ENCODE results near the gene MSANTD3. TPM values are rescaled to one million over a fixed set of nuclear protein-coding genes. Genes with fewer than 3 reads are reported as not detected.

The MSANTD3 gene
- total RNA-seq, 2 donors from 2014 or later: 15.9 to 18.3 TPM

DNA sequence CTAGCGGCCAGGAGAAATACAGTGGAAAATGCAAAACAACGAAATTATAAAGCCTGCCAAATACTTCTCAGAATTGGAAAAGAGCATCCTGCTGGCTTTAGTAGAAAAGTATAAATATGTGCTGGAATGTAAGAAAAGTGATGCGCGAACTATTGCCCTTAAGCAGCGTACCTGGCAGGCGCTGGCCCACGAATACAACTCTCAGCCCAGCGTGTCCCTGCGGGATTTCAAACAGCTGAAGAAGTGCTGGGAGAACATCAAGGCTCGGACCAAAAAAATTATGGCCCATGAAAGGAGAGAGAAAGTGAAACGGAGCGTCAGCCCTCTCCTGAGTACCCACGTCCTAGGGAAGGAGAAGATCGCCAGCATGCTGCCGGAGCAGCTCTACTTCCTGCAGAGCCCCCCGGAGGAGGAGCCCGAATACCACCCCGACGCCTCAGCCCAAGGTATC is 15.0 kb downstream of the MSANTD3 start:
- Histone ChIP-seq H3K27me3 (replicated peaks; ENCODE audit: insufficient read depth) (no peaks in the 10 kb centered on the region), H3K36me3 (peaks cover 5% of the 10 kb centered on the region), H3K27ac (no peak overlapping the region), H3K4me3 (peak overlapping the region; percentile 47), H3K9me3 (no peaks in the 10 kb centered on the region), H3K4me1 (ENCODE audit: control insufficient read depth in 1 of 2, low read depth in 2 of 2) (peaks cover 7 to 13% of the 10 kb centered on the region in 2 donors)
- TF ChIP-seq, protein P1, sequence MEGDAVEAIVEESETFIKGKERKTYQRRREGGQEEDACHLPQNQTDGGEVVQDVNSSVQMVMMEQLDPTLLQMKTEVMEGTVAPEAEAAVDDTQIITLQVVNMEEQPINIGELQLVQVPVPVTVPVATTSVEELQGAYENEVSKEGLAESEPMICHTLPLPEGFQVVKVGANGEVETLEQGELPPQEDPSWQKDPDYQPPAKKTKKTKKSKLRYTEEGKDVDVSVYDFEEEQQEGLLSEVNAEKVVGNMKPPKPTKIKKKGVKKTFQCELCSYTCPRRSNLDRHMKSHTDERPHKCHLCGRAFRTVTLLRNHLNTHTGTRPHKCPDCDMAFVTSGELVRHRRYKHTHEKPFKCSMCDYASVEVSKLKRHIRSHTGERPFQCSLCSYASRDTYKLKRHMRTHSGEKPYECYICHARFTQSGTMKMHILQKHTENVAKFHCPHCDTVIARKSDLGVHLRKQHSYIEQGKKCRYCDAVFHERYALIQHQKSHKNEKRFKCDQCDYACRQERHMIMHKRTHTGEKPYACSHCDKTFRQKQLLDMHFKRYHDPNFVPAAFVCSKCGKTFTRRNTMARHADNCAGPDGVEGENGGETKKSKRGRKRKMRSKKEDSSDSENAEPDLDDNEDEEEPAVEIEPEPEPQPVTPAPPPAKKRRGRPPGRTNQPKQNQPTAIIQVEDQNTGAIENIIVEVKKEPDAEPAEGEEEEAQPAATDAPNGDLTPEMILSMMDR (IDR thresholded peaks at IDR 0.05): no peak
- no peak for ATAC-seq (ENCODE audit: insufficient number of reproducible peaks, low FRiP score, low read depth)
- DNase-seq (ENCODE audit: low spot score): no peak

DNA sequence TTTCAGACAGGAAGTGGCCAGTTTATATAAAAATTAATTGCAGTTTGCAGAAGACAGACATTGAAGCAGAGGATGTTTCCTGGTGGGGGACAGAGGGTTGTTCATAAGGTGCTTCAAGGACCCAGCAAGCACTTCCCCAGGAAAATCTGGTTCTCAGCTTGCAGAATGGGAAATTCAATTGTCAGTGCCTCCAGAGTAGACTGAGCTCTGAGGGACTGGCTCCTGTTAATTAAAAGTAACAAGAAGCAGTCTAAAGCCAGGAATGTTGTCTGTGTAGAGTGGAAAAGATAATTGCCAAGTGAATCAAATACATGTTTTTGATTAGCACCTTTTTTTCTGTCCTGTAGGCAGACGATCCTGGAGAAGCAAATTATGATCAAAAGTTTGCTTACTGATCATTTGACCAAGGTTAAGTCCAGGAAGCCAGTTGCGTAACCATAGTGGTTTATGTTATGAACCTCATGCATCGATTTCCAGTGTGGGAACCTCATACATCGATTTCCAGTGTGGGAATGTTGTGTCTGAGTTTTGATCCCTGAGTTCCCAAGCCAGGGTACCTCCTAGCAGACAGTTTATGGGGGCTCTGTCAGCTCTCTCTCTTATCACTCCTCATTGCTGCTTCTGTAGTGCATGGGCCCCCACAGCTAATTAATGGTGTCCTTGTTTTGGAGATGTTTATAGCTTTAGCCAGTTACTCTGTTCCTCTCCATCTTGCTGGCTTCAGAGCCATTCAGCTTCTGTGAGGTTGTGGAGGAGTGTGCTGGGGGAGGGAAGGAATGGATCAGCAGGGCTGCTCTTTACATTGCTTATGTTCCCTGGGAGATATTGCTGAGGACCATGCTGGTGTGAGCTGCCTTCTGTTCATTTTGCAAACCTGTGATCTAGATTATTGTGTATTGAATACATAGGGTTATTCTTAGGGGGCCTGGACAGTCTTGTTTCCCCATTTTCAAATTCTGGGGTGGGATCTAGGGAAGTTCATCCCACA is 17.1 kb downstream of the MSANTD3 start:
- no peaks in the 10 kb centered on the region for H3K27me3 ChIP-seq (replicated peaks; ENCODE audit: insufficient read depth)
- TF ChIP-seq, protein P1 (IDR thresholded peaks at IDR 0.05): no peak
- peaks cover 12% of the 10 kb centered on the region for H3K36me3 ChIP-seq
- no peak for DNase-seq (ENCODE audit: low spot score)
- no peaks in the 10 kb centered on the region for H3K9me3 ChIP-seq
- no peak overlapping the region for H3K4me3 ChIP-seq
- H3K27ac ChIP-seq: no peak overlapping the region
- ATAC-seq (ENCODE audit: insufficient number of reproducible peaks, low FRiP score, low read depth): no peak
- H3K4me1 ChIP-seq (ENCODE audit: control insufficient read depth in 1 of 2, low read depth in 2 of 2): peaks cover 7 to 13% of the 10 kb centered on the region in 2 donors

DNA sequence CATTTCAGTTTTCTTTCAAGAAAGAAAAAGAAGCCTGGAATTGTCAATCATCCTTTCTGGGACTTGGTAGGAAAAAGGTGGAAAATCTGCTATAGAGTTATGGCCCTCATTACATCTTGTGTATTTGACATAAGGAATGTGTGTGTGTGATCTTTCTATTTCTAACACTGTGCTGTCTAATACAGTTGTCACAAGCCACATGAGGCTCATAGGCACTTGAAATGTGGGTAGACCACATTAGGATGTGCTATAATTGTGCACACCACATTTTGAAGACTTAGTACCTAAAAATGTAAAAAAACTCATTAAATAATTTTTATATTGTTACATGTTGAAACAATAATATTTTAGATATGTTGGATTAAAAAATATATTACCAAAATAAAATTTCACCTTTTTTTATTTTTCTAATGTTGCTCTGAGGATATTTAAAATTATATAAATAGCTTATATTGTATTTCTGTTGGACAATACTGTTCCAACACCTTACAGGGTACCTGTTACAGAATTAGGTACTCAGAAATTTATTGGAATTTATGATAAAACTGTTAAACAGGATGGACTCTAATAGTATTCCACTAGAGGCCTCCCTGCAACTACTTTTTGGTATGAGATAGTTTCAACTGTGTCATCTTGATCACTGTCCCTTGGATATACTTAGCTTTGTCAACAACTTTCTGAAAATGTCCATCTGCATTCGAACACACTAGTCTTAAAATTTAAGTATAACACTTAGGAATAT is 18.4 kb downstream of the MSANTD3 start:
- no peak overlapping the region for H3K27ac ChIP-seq
- H3K4me1 ChIP-seq (ENCODE audit: control insufficient read depth in 1 of 2, low read depth in 2 of 2): peaks cover 7 to 13% of the 10 kb centered on the region in 2 donors
- no peak overlapping the region for H3K4me3 ChIP-seq
- TF ChIP-seq, protein P1 (IDR thresholded peaks at IDR 0.05): no peak
- no peak for DNase-seq (ENCODE audit: low spot score)
- no peaks in the 10 kb centered on the region for H3K9me3 ChIP-seq
- no peaks in the 10 kb centered on the region for H3K27me3 ChIP-seq (replicated peaks; ENCODE audit: insufficient read depth)
- H3K36me3 ChIP-seq: peaks cover 12% of the 10 kb centered on the region
- ATAC-seq (ENCODE audit: insufficient number of reproducible peaks, low FRiP score, low read depth): no peak

DNA sequence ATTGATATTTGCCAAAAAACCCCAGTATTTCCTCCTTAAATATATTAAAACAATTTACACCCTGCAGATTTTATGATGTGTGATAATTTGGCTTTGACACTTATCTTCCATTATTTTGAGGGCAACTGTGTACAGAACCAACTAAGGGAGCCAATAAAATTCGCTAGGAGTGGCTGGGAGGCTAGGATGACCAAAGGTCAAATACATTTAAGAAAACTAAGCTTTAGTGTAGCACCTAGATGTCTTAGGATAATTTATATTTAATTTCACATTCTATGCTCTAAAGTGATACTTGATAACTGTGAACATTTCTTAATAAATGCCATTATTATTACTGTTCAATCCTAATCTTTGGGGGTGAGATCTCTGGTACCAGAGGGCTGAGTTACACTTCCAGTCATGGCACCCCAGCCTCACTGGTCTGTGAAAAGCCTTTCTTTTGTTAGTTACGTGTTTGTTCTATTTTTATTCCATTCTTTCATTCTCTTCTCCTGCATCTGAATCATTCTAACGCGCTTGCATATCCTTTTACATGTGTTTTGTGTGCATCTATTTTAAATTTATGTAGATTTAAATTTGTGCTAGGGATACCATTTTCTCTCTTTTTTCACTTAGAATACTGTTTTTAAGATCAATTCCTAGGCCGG is 19.1 kb downstream of the MSANTD3 start:
- Histone ChIP-seq H3K27ac (no peak overlapping the region), H3K27me3 (replicated peaks; ENCODE audit: insufficient read depth) (no peaks in the 10 kb centered on the region), H3K9me3 (no peaks in the 10 kb centered on the region), H3K4me1 (ENCODE audit: control insufficient read depth in 1 of 2, low read depth in 2 of 2) (peaks cover 6 to 12% of the 10 kb centered on the region in 2 donors), H3K36me3 (peaks cover 16% of the 10 kb centered on the region), H3K4me3 (no peak overlapping the region)
- TF ChIP-seq, protein P1 (IDR thresholded peaks at IDR 0.05): no peak
- no peak for DNase-seq (ENCODE audit: low spot score)
- ATAC-seq (ENCODE audit: insufficient number of reproducible peaks, low FRiP score, low read depth): no peak
